Measurements from ENCODE around the gene FAU.

- no peak for TF ChIP-seq EP300 (IDR thresholded peaks at IDR 0.05; ENCODE audit: low read length)
- 0 out of 4 replicates have a peak, but pooled peaks of 1 of the 2 experiments have one; percentile 10 for TF ChIP-seq TBL1XR1 (IDR thresholded peaks at IDR 0.05; ENCODE audit: low read length in 2 of 2)
- TF ChIP-seq CTCF (IDR thresholded peaks at IDR 0.05 in 2 of 3, conservative IDR thresholded peaks at IDR 0.05 in 1 of 3; ENCODE audit: insufficient read depth in 2 of 3, low read depth in 1 of 3, low read length in 3 of 3) = 0 out of 6 replicates have a peak, but pooled peaks of 1 of the 3 experiments have one; percentile 0
These were observed 10.0 kb downstream of the FAU start, which contains the start of gene TM7SF2 for GRCh38 chr11:65111744-65112545.
